GM12873 (cell line): ENCODE measurements around the gene GLTP.

ENCODE experiments used
- CTCF ChIP-seq: IDR thresholded peaks from 2 replicates; pipeline ENCODE4 v1.5.1; 2012; ENCODE audit warnings: low read depth, mild to moderate bottlenecking, moderate library complexity, low read length, control low read depth; ENCODE audit not compliant: insufficient read depth; ENCODE audit errors: missing control alignments

GLTP gene

DNA sequence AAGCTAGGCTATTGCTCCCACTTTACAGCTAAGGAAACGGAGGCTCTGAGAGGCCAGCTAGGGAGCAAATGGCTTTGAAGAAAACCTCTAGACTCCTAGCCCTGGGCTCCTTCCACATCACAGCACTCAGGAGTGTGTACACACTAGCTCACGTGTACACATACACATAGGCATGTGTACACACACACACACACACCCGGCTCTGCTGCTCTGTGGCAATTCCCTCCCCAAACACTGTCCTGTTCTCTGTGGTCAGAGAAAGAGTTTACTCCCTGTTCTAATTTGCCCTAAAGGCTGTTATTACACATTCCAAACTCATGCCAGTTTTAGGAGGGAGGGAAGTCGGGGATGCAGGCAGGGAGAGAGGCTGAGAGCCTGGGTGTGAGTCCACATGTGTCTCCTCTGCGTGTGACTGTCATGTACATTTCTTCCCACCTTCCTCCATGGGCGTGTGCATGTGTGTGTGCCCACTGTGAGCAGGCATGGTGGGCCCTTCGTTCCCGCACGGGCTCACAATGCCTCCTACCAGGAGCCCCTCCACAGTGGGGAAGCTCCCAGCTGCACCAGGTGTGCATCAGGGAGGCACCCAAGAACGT lies 61.3 kb downstream of the GLTP start:
- TF ChIP-seq CTCF, result no peak

DNA sequence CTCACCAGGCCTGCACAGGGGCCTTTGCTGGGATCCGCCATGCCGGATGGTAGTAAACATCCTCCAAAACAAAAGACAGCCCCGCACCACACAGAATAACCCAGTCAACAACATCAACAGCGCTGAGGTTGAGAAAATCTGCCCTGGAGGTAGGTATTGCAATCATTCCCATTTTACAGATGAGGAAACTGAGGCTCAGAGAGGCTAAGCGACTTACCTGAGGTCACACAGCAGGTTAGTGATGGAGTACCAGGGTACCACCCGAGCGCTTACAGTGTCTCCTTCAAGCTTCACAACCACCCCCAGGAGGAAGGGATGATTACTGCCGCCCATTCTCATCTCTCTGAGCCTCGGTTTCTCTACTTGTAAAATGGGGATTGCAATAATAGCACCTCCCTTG lies 62.1 kb downstream of the GLTP start:
- no peak for TF ChIP-seq CTCF

DNA sequence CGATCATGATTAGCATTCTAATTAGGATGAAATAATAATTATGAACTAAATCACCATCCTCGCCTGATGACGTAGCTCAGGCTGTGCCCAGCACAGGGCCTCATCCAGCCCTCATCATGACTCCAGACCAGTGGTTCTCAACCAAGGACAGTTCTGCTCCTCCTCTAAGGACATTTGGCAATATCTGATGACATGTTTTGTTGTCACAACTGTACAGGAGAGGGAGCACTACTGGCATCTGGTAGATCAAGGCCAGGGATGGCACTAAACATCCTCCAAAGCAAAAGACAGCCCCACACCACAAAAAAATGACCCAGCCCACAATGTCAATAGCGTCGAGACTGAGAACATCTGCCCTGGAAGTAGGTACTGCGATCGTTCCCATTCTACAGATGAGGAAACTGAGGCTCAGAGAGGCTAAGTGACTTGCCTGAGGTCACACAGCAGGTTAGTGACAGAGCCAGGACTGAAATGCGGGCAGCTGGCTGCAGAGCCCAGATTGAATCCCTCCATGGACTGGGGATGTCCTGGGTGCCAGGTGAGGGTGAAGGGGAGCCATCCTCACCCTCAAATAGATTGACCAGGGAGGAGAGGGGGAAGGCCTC lies 62.6 kb downstream of the GLTP start:
- no peak for TF ChIP-seq CTCF

GRCh38 chr12:109816870-109817269 lies 63.5 kb downstream of the GLTP start:
- no peak for TF ChIP-seq CTCF

- TF ChIP-seq CTCF, result no peak
Observed at GRCh38 chr12:109815757-109816617, 64.4 kb downstream of the GLTP start.

DNA sequence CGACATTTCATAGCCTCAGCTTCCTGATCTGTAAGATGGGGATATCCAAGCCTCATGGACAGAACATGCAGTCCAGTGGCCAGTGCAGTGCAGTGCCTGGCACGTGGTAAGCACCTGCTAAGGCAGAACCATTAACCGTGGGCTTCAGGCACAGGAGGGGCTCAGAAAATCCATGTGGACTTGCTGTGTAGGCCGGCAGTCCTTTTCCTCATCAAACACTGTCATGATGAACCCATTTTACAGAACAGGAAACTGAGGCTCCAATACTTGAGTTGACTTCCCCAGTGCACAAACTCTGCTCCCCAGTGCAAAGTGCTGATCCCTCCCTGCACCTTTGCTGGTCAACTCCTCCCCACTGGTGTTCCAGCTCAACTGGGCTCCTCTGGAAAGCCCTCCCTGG lies 65.1 kb downstream of the GLTP start:
- no peak for TF ChIP-seq CTCF

DNA sequence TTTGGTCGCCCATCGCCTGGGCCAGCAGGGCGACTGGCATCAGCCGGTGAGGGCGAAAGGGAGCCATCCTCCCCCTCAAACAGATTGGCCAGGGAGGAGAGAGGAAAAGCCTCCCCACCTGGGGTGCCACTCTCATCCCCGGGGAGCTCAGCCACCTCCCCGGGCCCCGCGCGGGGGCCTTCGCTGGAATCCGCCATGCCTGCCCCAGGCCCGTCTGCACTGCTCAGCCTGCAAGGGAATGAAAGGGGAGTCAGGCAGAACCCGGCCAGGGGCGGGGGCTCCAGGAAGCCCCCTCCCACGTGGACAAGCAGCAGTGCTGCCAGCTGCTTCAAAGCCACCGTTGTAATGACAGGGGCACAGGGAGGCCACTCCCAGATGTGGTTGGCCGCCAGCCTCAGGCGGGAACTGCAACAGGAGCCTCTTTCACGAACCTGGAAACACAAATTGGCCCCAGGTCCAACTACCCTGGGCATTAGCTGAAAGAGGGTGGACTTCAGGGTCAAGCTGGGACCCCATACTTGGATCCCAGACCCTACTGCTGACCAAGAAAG lies 65.7 kb downstream of the GLTP start:
- TF ChIP-seq CTCF, result no peak
